ENCODE data around the gene ARRB2. TPM values are rescaled to one million over a fixed set of nuclear protein-coding genes. Genes with fewer than 3 reads are reported as not detected.

Gene ARRB2
- total RNA-seq, 2 donors from 2014 or later = 12.5 to 30.1 TPM

DNA sequence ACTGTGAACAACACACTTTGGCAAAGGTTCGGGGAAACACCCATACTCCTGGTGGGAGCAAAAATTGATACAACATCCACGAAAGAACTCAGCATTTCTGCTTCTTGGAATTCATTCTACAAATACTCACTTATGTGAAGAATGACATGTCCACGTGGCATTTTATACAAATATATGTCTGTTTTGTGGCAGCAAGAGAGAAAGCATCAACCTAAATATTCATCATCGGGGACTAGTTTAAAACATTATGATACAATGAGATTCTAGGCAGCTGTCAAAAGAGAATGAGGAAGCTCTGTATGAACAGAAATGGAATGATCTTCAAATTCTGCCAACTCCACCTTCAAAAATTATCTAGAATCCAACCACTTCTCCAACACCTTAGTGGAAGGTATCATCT, 43.3 kb upstream of the ARRB2 start:
- Histone ChIP-seq H3K4me1 (replicated peaks) (no peaks in the 10 kb centered on the region), H3K36me3 (peaks cover 0 to 6% of the 10 kb centered on the region in 2 donors), H3K27ac (no peak overlapping the region), H3K4me3 (no peak overlapping the region), H3K27me3 (replicated peaks; ENCODE audit: insufficient read depth) (no peaks in the 10 kb centered on the region), H3K9me3 (no peaks in the 10 kb centered on the region)
- intact Hi-C loops (cut with DNase I) = no loop called here
- TF ChIP-seq, protein P1, sequence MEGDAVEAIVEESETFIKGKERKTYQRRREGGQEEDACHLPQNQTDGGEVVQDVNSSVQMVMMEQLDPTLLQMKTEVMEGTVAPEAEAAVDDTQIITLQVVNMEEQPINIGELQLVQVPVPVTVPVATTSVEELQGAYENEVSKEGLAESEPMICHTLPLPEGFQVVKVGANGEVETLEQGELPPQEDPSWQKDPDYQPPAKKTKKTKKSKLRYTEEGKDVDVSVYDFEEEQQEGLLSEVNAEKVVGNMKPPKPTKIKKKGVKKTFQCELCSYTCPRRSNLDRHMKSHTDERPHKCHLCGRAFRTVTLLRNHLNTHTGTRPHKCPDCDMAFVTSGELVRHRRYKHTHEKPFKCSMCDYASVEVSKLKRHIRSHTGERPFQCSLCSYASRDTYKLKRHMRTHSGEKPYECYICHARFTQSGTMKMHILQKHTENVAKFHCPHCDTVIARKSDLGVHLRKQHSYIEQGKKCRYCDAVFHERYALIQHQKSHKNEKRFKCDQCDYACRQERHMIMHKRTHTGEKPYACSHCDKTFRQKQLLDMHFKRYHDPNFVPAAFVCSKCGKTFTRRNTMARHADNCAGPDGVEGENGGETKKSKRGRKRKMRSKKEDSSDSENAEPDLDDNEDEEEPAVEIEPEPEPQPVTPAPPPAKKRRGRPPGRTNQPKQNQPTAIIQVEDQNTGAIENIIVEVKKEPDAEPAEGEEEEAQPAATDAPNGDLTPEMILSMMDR (IDR thresholded peaks at IDR 0.05) = no peak
- TF ChIP-seq POLR2AphosphoS5 (IDR thresholded peaks at IDR 0.05) (no peak), POLR2A (IDR thresholded peaks at IDR 0.05) (no peak)
- DNase-seq (ENCODE audit: low spot score) = no peak
- WGBS = 77% methylated on average over 4 of the region's 4 CpGs

DNA sequence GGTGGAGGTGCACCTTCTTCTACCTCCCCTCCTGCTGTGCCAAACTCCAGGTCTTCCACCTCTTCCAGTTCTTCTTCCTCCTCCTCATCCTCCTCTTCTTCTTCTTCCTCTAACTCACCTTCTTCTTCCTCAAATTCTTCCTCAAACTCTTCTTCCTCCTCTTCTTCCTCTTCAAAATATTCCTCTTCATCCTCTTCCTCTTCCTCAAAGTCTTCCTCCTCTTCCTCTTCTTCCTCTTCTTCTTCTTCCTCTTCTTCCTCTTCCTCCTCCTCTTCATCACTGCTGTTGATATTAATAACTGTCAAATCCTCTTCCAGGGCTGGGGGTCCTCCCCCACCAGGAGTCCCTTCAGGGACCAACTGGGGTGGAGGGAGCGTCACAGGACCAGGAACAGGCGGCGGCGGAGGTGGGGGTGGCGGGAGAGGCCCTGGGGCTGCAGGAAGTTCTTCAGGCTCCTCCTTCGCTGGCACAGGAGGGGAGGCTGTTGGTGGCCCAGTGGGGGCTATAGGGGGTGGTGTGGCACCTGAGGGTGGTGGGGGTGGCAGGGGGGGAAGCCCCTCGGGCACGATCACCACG, 38.3 kb upstream of the ARRB2 start:
- no peak overlapping the region for H3K27ac ChIP-seq
- H3K36me3 ChIP-seq = peaks cover 31 to 35% of the 10 kb centered on the region in 2 donors
- intact Hi-C loops (cut with DNase I) = no loop called here
- H3K4me1 ChIP-seq (replicated peaks) = no peaks in the 10 kb centered on the region
- no peak for DNase-seq (ENCODE audit: low spot score)
- no peak overlapping the region for H3K4me3 ChIP-seq
- H3K9me3 ChIP-seq = no peaks in the 10 kb centered on the region
- 89% methylated on average over 9 of the region's 9 CpGs for WGBS
- TF ChIP-seq, protein P1 (IDR thresholded peaks at IDR 0.05) = no peak
- TF ChIP-seq POLR2AphosphoS5 (IDR thresholded peaks at IDR 0.05) (no peak), POLR2A (IDR thresholded peaks at IDR 0.05) (no peak)
- no peaks in the 10 kb centered on the region for H3K27me3 ChIP-seq (replicated peaks; ENCODE audit: insufficient read depth)

DNA sequence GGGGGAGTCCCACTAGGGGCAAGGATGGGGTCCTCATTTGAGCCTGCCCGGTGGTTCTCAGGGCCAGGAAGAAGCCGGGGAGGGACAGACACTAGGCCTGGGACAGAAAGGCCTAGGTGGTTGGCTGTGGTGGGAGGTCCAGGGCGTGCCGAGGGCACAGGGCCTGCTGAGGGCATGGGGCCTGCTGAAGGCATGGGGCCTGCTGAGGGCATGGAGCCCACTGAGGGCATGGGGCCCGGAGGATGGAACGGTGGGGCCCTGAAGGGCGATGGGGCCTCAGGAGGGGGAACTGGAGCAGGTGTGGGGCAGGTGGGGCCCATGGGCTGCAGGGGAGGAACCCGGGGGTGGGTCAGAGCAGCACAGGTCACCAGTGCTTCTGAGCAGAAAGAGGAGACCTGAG, 37.7 kb upstream of the ARRB2 start:
- Histone ChIP-seq H3K4me3 (no peak overlapping the region), H3K27ac (no peak overlapping the region), H3K27me3 (replicated peaks; ENCODE audit: insufficient read depth) (no peaks in the 10 kb centered on the region), H3K4me1 (replicated peaks) (no peaks in the 10 kb centered on the region), H3K9me3 (no peaks in the 10 kb centered on the region), H3K36me3 (peaks cover 31 to 35% of the 10 kb centered on the region in 2 donors)
- intact Hi-C loops (cut with DNase I) = no loop called here
- TF ChIP-seq POLR2A (IDR thresholded peaks at IDR 0.05) (no peak), POLR2AphosphoS5 (IDR thresholded peaks at IDR 0.05) (no peak)
- TF ChIP-seq, protein P1 (IDR thresholded peaks at IDR 0.05) = no peak
- WGBS = 89% methylated on average over 8 of the region's 8 CpGs
- no peak for DNase-seq (ENCODE audit: low spot score)

DNA sequence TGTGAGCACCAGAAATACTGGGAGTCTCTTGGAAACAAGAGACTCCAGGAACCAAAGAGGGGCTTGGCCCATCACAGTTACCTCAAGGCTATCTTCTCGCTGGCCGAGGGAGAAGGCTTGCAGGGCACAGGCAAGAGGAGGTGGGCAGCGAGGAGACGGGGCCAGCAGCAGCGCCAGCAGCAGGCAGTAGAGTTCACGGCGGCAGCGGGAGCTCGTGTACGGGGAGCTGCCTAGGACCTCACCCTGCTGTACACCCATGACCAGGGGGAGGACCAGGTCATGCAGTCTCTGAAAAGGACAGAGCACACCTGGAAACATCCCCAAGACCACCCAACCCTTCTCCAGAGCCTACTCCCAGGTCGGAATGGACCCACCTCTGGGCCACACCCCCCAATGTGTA, 37.3 kb upstream of the ARRB2 start:
- 77% methylated on average over 11 of the region's 11 CpGs for WGBS
- intact Hi-C loops (cut with DNase I) = no loop called here

More for the DNA sequence above, 37.3 kb upstream of the ARRB2 start:
- Histone ChIP-seq H3K27me3 (replicated peaks; ENCODE audit: insufficient read depth) (no peaks in the 10 kb centered on the region), H3K27ac (no peak overlapping the region), H3K9me3 (no peaks in the 10 kb centered on the region), H3K4me3 (no peak overlapping the region), H3K36me3 (peaks cover 31 to 35% of the 10 kb centered on the region in 2 donors), H3K4me1 (replicated peaks) (no peaks in the 10 kb centered on the region)
- DNase-seq (ENCODE audit: low spot score) = no peak
- TF ChIP-seq, protein P1 (IDR thresholded peaks at IDR 0.05) = no peak
